H1 (cell line): Measurements from ENCODE around the gene ZNF692. TPM values are rescaled to one million over a fixed set of nuclear protein-coding genes. Genes with fewer than 3 reads are reported as not detected.
A peak's percentile ranks its signal among the peaks of the same experiment; 100 is the strongest.

Experiments
- CTCF ChIA-PET: fragments of 300-600 bp; sonication (Branson Sonifier 250); formaldehyde crosslinking; loops from one replicate; lab custom pipeline; 2021; ENCODE audit not compliant: partially characterized antibody; lab: Charles Lee
- POLR2A ChIA-PET: fragments of 300-600 bp; sonication (Branson Sonifier 250); formaldehyde crosslinking; loops from one replicate; lab custom pipeline; 2021; ENCODE audit warnings: inconsistent platforms; ENCODE audit not compliant: partially characterized antibody; lab: Charles Lee
- DNase-seq, 2 experiments: peaks; one replicate each; pipeline versions ENCODE4 v3.0.0 to v3.0.0-alpha.2; 2010 to 2022; ENCODE audit warnings: low spot score in 2 of 2, low read depth in 1 of 2, mixed read lengths in 1 of 2
- FAIRE-seq: peaks from 2 replicates; lab custom pipeline; 2011; peaks lifted over from hg19 to GRCh38; lab: Jason Lieb, UNC
- H2AFZ ChIP-seq: 2 replicates; pipeline ENCODE4 v1.8.1; 2012; ENCODE audit warnings: low read length, inconsistent platforms
- H2AK5ac ChIP-seq: 2 replicates; pipeline ENCODE4 v1.6.1; 2013; ENCODE audit warnings: low read depth, low read length
- H2BK120ac ChIP-seq: replicated peaks from 2 replicates; pipeline ENCODE3; 2013; ENCODE audit warnings: low read depth, low read length, inconsistent platforms
- H2BK12ac ChIP-seq: 2 replicates; pipeline ENCODE4 v1.6.1; 2013; ENCODE audit warnings: low read depth, low read length
- H2BK15ac ChIP-seq: 2 replicates; pipeline ENCODE4 v1.6.1; 2013; ENCODE audit warnings: low read length
- H2BK20ac ChIP-seq: 2 replicates; pipeline ENCODE4 v1.6.1; 2013; ENCODE audit warnings: low read length
- H2BK5ac ChIP-seq: 2 replicates; pipeline ENCODE4 v1.6.1; 2013; ENCODE audit warnings: low read depth, low read length
- H3K14ac ChIP-seq: 2 replicates; pipeline ENCODE4 v1.6.1; 2013; ENCODE audit warnings: inconsistent platforms; ENCODE audit not compliant: insufficient read length
- H3K18ac ChIP-seq: 2 replicates; pipeline ENCODE4 v1.6.1; 2013; ENCODE audit warnings: low read length; ENCODE audit errors: extremely low read depth
- H3K23ac ChIP-seq: 2 replicates; pipeline ENCODE4 v1.6.1; 2013; ENCODE audit warnings: inconsistent platforms; ENCODE audit not compliant: insufficient read length
- H3K23me2 ChIP-seq: 2 replicates; pipeline ENCODE4 v1.6.1; 2013; ENCODE audit warnings: low read depth, low read length
- H3K27ac ChIP-seq: 2 replicates; pipeline ENCODE4 v1.6.1; 2011; ENCODE audit warnings: low read depth, low read length, inconsistent platforms
- H3K27me3 ChIP-seq, 4 experiments: replicated peaks in 1 of 4; 1 replicate in 1 of 4; 2 replicates in 3 of 4; pipeline versions ENCODE4 v1.6.1 to v1.8.1; 2011 to 2013; ENCODE audit warnings: low read length in 3 of 4, mild to moderate bottlenecking in 3 of 4, inconsistent platforms in 2 of 4, mixed read lengths in 2 of 4, moderate library complexity in 1 of 4; ENCODE audit not compliant: control insufficient read depth in 3 of 4, insufficient read depth in 3 of 4; ENCODE audit errors: extremely low read depth in 1 of 4
- H3K36me3 ChIP-seq, 4 experiments: 2 replicates each; pipeline versions ENCODE4 v1.6.1 to v1.8.1; 2011 to 2013; ENCODE audit warnings: mild to moderate bottlenecking in 4 of 4, low read length in 3 of 4, moderate library complexity in 2 of 4, control low read depth in 1 of 4, inconsistent platforms in 1 of 4; ENCODE audit not compliant: insufficient read depth in 4 of 4, control insufficient read depth in 2 of 4
- H3K4ac ChIP-seq: replicated peaks from 2 replicates; pipeline ENCODE3; 2013; ENCODE audit warnings: low read length, low read depth, mixed read lengths, inconsistent platforms; ENCODE audit not compliant: insufficient read length
- H3K4me1 ChIP-seq, 4 experiments: replicated peaks in 1 of 4; 1 replicate in 1 of 4; 2 replicates in 3 of 4; pipeline versions ENCODE4 v1.6.1 to v1.8.1; 2011 to 2013; ENCODE audit warnings: low read length in 3 of 4, inconsistent platforms in 2 of 4, mixed read lengths in 1 of 4; ENCODE audit not compliant: insufficient read depth in 4 of 4, control insufficient read depth in 3 of 4
- H3K4me2 ChIP-seq, 2 experiments: 2 replicates each; pipeline versions ENCODE4 v1.6.1 to v1.8.1; 2011 to 2013; ENCODE audit warnings: low read depth in 2 of 2, low read length in 2 of 2, control low read depth in 1 of 2, inconsistent platforms in 1 of 2, mild to moderate bottlenecking in 1 of 2; ENCODE audit not compliant: insufficient read depth in 1 of 2
- H3K4me3 ChIP-seq, 4 experiments: fragments of 200-600, 300-600 bp in 1 of 4; sonication (generic), shearing (Covaris generic), sonication (Bioruptor Twin) in 1 of 4; 2 replicates each; pipeline versions ENCODE4 v1.5.1 to v1.8.1; 2011 to 2016; ENCODE audit warnings: low read length in 4 of 4, low read depth in 3 of 4, control low read depth in 2 of 4, inconsistent platforms in 2 of 4, mild to moderate bottlenecking in 2 of 4, mixed read lengths in 1 of 4, moderate library complexity in 1 of 4; ENCODE audit not compliant: insufficient read depth in 2 of 4; ENCODE audit errors: extremely low read depth in 1 of 4
- H3K56ac ChIP-seq: replicated peaks from 2 replicates; pipeline ENCODE3; 2013; ENCODE audit warnings: low read depth, mild to moderate bottlenecking, mixed read lengths, low read length, inconsistent platforms; ENCODE audit not compliant: insufficient read length
- H3K79me1 ChIP-seq: 2 replicates; pipeline ENCODE4 v1.6.1; 2013; ENCODE audit warnings: low read depth, low read length, control low read depth
- H3K79me2 ChIP-seq, 2 experiments: 2 replicates each; pipeline versions ENCODE4 v1.6.1 to v1.8.1; 2012 to 2013; ENCODE audit warnings: low read length in 2 of 2, mild to moderate bottlenecking in 2 of 2, inconsistent platforms in 1 of 2; ENCODE audit not compliant: insufficient read depth in 2 of 2, control insufficient read depth in 1 of 2
- H3K9ac ChIP-seq, 4 experiments: replicated peaks in 1 of 4; 1 replicate in 1 of 4; 2 replicates in 3 of 4; pipeline versions ENCODE4 v1.6.1 to v1.8.1; 2011 to 2013; ENCODE audit warnings: low read depth in 3 of 4, low read length in 3 of 4, control low read depth in 2 of 4, mild to moderate bottlenecking in 2 of 4, moderate library complexity in 2 of 4, inconsistent platforms in 1 of 4; ENCODE audit errors: extremely low read depth in 1 of 4
- H3K9me3 ChIP-seq, 2 experiments: 2 replicates each; pipeline versions ENCODE4 v1.6.1 to v1.8.1; 2012 to 2013; ENCODE audit warnings: mild to moderate bottlenecking in 2 of 2, moderate library complexity in 2 of 2, control low read depth in 1 of 2, inconsistent platforms in 1 of 2, low read depth in 1 of 2, low read length in 1 of 2, mixed read lengths in 1 of 2; ENCODE audit not compliant: insufficient read depth in 2 of 2
- H4K20me1 ChIP-seq, 2 experiments: replicated peaks in 1 of 2; 2 replicates each; pipeline versions ENCODE3 to v1.8.1; 2011 to 2013; ENCODE audit warnings: inconsistent platforms in 2 of 2, low read length in 2 of 2, mild to moderate bottlenecking in 1 of 2; ENCODE audit not compliant: insufficient read depth in 2 of 2, control insufficient read depth in 1 of 2
- H4K5ac ChIP-seq: 2 replicates; pipeline ENCODE4 v1.6.1; 2013; ENCODE audit warnings: low read length, low read depth, mixed read lengths, inconsistent platforms; ENCODE audit not compliant: insufficient read length
- H4K8ac ChIP-seq: 2 replicates; pipeline ENCODE4 v1.8.0; 2013; ENCODE audit warnings: mild to moderate bottlenecking, moderate library complexity, low read length, inconsistent platforms; ENCODE audit not compliant: insufficient read depth; ENCODE audit errors: extremely low read depth
- H4K91ac ChIP-seq: replicated peaks from 2 replicates; pipeline ENCODE3; 2013; ENCODE audit warnings: low read length, mixed read lengths, inconsistent platforms; ENCODE audit not compliant: insufficient read length
- CBX5 ChIP-seq: fragments of 300-800, 300-1000 bp; sonication (generic); IDR thresholded peaks from 2 replicates; pipeline ENCODE4 v1.7.1; 2016; ENCODE audit warnings: antibody characterized with exemption, low read length, low read depth
- CEBPB ChIP-seq: IDR thresholded peaks from 2 replicates; pipeline ENCODE4 v1.6.1; 2012; ENCODE audit warnings: low read depth, low read length
- CTBP2 ChIP-seq: IDR thresholded peaks from 2 replicates; pipeline ENCODE4 v1.7.0; 2011; ENCODE audit warnings: borderline replicate concordance, mild to moderate bottlenecking, moderate library complexity, mixed read lengths, low read length; ENCODE audit not compliant: insufficient read depth, insufficient read length
- EP300 ChIP-seq, 2 experiments: IDR thresholded peaks; 1 replicate in 1 of 2; 2 replicates in 1 of 2; pipeline ENCODE4 v1.6.1; 2011 to 2012; ENCODE audit warnings: low read depth in 2 of 2, low read length in 2 of 2, mild to moderate bottlenecking in 2 of 2, borderline replicate concordance in 1 of 2, inconsistent platforms in 1 of 2, moderate library complexity in 1 of 2
- EZH2 ChIP-seq: fragments of 200-600 bp; sonication (generic); IDR thresholded peaks from 2 replicates; pipeline ENCODE4 v1.7.1; 2012; ENCODE audit warnings: low read depth, mild to moderate bottlenecking, moderate library complexity, low read length, inconsistent platforms; ENCODE audit not compliant: severe bottlenecking
- JUN ChIP-seq: IDR thresholded peaks from 2 replicates; pipeline ENCODE4 v1.6.1; 2011; ENCODE audit warnings: low read depth, mild to moderate bottlenecking, improper control_type of control experiment, low read length
- KDM5A ChIP-seq: fragments of 200-600 bp; IDR thresholded peaks from 2 replicates; pipeline ENCODE4 v1.7.1; 2012; ENCODE audit warnings: mild to moderate bottlenecking, low read length, inconsistent platforms, mixed read lengths
- POU5F1 ChIP-seq: IDR thresholded peaks from 2 replicates; pipeline ENCODE4 v1.6.1; 2011; ENCODE audit warnings: low read depth, mild to moderate bottlenecking, low read length, moderate library complexity
- SP1 ChIP-seq: IDR thresholded peaks from 2 replicates; pipeline ENCODE4 v1.6.1; 2011; ENCODE audit warnings: low read depth, low read length
- WGBS, 2 experiments: shearing (Covaris generic) in 1 of 2; methylation state at CpG; one replicate each; pipeline versions ENCODE4 v1.1.6 to v1.1.7; 2013 to 2015; ENCODE audit warnings: low lambda C conversion rate in 2 of 2, mixed read lengths in 2 of 2, inconsistent platforms in 1 of 2, low coverage in 1 of 2, missing lambda C conversion rate in 1 of 2; ENCODE audit not compliant: insufficient replicate concordance in 2 of 2, insufficient coverage in 1 of 2, insufficient read length in 1 of 2; ENCODE audit errors: extremely low coverage in 1 of 2, missing lambda C conversion rate in 1 of 2; 5-methylcytosine and 5-hydroxymethylcytosine counted together
- polyA plus RNA-seq, 7 experiments: library from polyadenylated mRNA; depleted of rRNA in 3 of 7; stranded (reverse) in 5 of 7; unstranded in 2 of 7; fragments of >200 nt in 5 of 7; fragments of 200-250 nt in 2 of 7; gene quantifications; 1 replicate in 5 of 7; 2 replicates in 1 of 7; 4 replicates in 1 of 7; pipeline versions ENCODE4 v1.2.1 to v1.2.3, GENCODE V29; 2011 to 2013; ENCODE audit warnings: missing spikeins in 2 of 7, mixed read lengths in 2 of 7
- total RNA-seq: library from RNA; stranded (reverse); fragmentation: NEBNext Ultra II Directional; extraction: Animal tissue kit (Norgen Biotek cat#: 25700); gene quantifications from 2 replicates; pipeline ENCODE4 v1.2.1, GENCODE V29; 2021
- TF ChIP-seq, protein P1 (sequence below): IDR thresholded peaks from 2 replicates; pipeline ENCODE4 v1.6.1; 2012; ENCODE audit warnings: inconsistent platforms

The ZNF692 gene
- total and polyA plus RNA-seq, 2 of the 8 experiments (the other 6 are each of a cell fraction or from before 2014, with no cell fraction given), result 38.4 to 52.3 TPM

DNA sequence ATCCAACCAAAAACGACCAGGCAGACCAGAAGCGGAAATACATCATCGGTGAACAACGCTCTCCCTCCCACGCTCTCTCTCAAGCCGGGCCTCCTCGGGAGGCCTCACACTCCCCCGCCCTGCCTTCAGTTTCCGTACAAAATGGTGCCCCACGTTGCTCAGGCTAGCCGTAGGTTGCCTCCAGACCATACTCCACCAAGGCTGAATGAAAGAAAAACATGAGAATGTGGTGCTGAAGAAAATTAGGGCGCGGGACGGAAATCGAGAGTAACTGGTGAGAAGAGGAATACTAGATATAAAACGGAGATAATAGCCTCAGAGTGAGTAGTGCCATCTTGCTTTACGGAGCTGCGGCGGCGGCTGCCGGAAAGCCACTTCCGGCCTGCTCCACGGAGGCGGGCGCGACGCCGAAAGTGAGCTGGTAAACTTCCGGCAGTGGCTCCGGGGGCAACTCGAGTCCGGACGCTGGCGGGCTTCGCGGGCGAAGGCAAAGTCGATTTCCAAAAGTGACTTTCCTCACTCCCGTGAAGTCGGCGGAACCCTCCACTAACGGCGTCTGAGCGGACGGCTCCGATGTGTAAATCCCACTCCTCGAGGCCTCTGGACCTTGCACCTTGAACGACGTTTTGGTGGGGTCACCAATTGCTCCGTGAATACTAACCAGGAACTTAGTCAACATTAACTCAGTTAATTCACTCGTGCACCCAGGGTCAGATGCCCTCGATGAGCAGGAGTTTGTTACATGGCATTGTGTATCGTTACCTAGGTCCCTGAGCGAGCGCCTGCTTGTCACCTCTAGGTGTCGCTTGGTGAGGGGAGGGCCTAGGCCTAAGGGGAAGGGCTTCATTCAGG lies 32.8 kb downstream of the ZNF692 start, which contains the start of gene SH3BP5L:
Gene SH3BP5L, minus strand, starts transcription at position 7 of the 852 bp plus-strand sequence. CDS start 980 bp downstream, outside the sequence.
- H3K56ac ChIP-seq, result peak within 1 kb of the TSS; percentile 62
- no peaks in the 10 kb centered on the region; a peak in 1 of 4 replicates for H3K9me3 ChIP-seq
- no peak within 1 kb of the TSS for H2BK120ac ChIP-seq
- H3K4me3 ChIP-seq, result peak within 1 kb of the TSS; percentile 88 to 98 (median 94)
- H2BK5ac ChIP-seq, result peak within 1 kb of the TSS; percentile 97
- H3K14ac ChIP-seq, result no peak within 1 kb of the TSS
- POLR2A ChIA-PET, result interaction anchor here (0.8 to 6.0 kb wide), 10 partner anchors 11 to 80 kb away, joined by 3 to 69 read pairs (median 6); partner anchors contain the start of genes PGBD2, ZNF672 and ZNF692
- no peak within 1 kb of the TSS for H3K23ac ChIP-seq
- peaks cover 9% of the 10 kb centered on the region for H3K79me1 ChIP-seq
- H3K27me3 ChIP-seq, result no peaks in the 10 kb centered on the region
- CTCF ChIA-PET, result interaction anchor here (0.6 to 3.8 kb wide), 10 partner anchors 9 to 77 kb away, joined by 3 to 20 read pairs (median 6); partner anchors contain the start of genes ZNF672 and ZNF692
- peak within 1 kb of the TSS; percentile 91 for H3K18ac ChIP-seq
- peak within 1 kb of the TSS; percentile 84 to 99 (median 89) for H3K9ac ChIP-seq
- H4K8ac ChIP-seq, result peak within 1 kb of the TSS; percentile 95
- peak within 1 kb of the TSS; percentile 98 for H3K27ac ChIP-seq
- no peak within 1 kb of the TSS for H2AK5ac ChIP-seq
- H3K4ac ChIP-seq, result peak within 1 kb of the TSS; percentile 75
- 2% methylated on average over 56 of the region's 56 CpGs; no CpG with 5 or more reads in 1 of the 2 experiments for WGBS, 2 experiments
- H4K20me1 ChIP-seq, result peaks cover 0 to 4% of the 10 kb centered on the region in 2 experiments
- H3K4me2 ChIP-seq, result peak within 1 kb of the TSS; percentile 80 to 81
- FAIRE-seq, result no peak
- H3K36me3 ChIP-seq, result peaks cover 0 to 15% (median 8%) of the 10 kb centered on the region in 4 experiments; a peak in 6 of 8 replicates
- peak within 1 kb of the TSS; percentile 56; the same call in 1 of the 2 replicates for H2BK12ac ChIP-seq
- H4K5ac ChIP-seq, result peak within 1 kb of the TSS; percentile 97
- peaks cover 0 to 43% of the 10 kb centered on the region in 2 experiments; a peak in 3 of 4 replicates for H3K79me2 ChIP-seq
- H2AFZ ChIP-seq, result peak within 1 kb of the TSS; percentile 99
- H4K91ac ChIP-seq, result peak within 1 kb of the TSS; percentile 86
- DNase-seq, result peak; percentile 74 to 87
- no peak within 1 kb of the TSS for H2BK15ac ChIP-seq
- peaks cover 10% of the 10 kb centered on the region for H3K23me2 ChIP-seq
- H3K4me1 ChIP-seq, result peaks cover 0 to 5% (median 1%) of the 10 kb centered on the region in 4 experiments; a peak in 5 of 7 replicates
- no peak within 1 kb of the TSS for H2BK20ac ChIP-seq
- TF ChIP-seq SP1 (no peak), CEBPB (0 out of 2 replicates have a peak, but pooled peaks have one; percentile 10), EZH2 (no peak), CTBP2 (no peak), KDM5A (no peak), EP300 (IDR thresholded peaks at IDR 0.05; ENCODE audit: borderline replicate concordance in 1 of 2, low read depth in 2 of 2, low read length in 2 of 2) (no peak), POU5F1 (no peak), CBX5 (no peak), JUN (no peak)
- TF ChIP-seq, protein P1, sequence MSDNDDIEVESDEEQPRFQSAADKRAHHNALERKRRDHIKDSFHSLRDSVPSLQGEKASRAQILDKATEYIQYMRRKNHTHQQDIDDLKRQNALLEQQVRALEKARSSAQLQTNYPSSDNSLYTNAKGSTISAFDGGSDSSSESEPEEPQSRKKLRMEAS, result peak; percentile 18
